ENCODE measurements around the gene VPS8. TPM values are rescaled to one million over a fixed set of nuclear protein-coding genes. Genes with fewer than 3 reads are reported as not detected.
A peak's percentile ranks its signal among the peaks of the same experiment; 100 is the strongest.

VPS8 gene
- total RNA-seq, 1 donor from 2014 or later: 75.9 TPM

- no peak for DNase-seq
Measured at GRCh38 chr3:184785890-184786279, 26.1 kb upstream of the VPS8 start.

GRCh38 chr3:184786280-184786941 lies 25.6 kb upstream of the VPS8 start:
- peak; percentile 21 for DNase-seq

- no peak for DNase-seq
Measured at GRCh38 chr3:184788751-184789150, 23.2 kb upstream of the VPS8 start.

- DNase-seq: no peak
Measured at GRCh38 chr3:184789314-184789998, 22.5 kb upstream of the VPS8 start.

DNA sequence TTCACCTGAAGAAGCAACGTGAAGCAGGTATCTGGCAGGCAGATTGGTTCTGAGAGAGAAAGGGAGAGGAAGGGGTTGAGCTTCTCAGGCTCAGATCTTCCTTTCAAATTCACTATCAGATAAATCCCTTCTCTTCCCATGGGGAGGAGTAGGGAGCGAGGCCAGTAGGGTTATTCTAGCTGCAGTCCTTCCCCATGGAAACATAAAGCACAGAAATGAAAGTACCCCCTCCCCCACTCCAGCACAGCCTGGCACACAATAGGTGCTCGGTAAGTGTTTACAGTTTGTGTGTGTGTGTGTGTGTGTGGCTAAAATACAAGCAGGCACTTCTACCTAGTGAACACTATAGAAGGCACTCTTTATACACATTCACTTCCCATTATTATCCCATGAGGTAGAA lies 20.8 kb upstream of the VPS8 start:
- DNase-seq: no peak

DNA sequence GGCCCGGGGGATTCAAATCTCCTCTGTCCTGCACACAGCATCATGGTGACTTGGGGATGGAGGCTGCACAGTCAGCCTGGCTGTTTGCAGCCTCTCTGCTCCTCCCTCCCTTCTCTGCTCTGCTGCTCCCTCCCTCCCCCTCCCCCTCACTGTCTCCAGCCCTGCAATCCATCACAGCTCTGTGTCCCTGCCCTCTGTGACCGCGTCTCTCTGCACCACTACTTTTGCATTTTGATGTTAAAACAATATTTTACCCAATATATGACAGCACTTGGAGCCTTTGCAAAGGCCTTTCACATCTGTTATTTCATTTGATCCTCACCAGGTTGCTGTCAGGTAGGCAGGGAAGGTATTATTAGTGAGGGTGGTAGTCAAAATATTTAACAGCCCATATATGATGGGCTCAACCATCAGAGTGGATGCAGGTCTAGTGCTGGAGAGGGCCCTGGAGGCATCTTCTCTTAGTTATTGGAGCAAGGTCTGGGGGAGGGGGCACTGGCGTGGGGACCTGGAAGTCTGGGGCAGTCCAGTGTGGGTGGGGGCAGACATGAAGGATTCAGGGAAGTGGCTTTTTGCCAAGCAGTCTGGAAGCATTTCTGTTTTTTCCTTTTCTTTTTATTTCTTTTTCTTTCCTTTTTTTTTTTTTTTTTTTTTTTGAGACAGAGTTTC lies 16.3 kb upstream of the VPS8 start:
- DNase-seq: no peak

- DNase-seq: no peak
Measured at GRCh38 chr3:184796551-184796950, 15.4 kb upstream of the VPS8 start.

DNA sequence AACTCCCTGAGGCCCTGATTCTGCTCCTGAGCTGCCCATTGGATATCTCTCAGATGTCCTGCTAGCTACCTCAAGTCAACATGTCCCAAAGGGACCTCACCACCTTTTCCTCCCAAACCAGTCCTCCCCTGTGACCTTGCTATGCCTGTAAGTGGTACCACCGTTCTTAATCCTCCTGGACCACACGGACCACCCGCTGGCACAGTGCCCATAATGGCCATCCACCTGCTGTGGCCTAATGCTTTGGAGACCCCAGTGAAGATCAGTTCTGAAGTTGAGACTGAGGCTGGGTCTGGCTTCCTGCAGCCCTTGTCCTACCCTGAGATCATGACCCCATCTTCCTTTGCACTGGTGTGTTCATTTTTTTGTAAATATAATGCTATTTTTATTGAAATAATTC lies 15.0 kb upstream of the VPS8 start:
- no peak for DNase-seq

GRCh38 chr3:184798120-184798519 lies 13.8 kb upstream of the VPS8 start:
- DNase-seq: no peak

DNA sequence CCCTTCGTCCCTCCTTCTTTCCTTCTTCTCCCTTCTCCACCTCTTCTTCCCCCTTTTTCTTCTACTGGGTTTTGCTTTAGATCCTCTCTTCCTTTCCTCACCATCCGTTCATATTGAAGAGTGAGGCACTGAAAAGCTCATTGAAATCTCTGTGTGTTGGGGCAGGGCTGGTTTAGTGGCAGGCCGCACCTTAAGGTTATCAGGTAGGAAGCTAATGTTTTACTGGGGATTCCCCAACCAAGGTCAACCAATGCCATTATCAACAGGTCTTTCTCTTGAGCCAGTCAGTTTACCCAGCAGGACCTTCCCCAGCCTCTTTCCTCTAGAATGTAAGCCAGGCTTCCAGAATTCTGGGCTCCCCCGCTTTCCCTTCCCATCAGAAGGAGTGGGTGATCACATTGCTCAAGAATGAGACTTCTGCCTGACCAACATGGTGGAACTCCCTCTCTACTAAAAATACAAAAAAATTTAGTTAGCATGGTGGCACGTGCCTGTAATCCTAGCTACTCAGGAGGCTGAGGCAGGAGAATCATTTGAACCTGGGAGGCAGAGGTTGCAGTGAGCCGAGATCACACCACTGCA lies 11.5 kb upstream of the VPS8 start:
- DNase-seq: no peak

DNA sequence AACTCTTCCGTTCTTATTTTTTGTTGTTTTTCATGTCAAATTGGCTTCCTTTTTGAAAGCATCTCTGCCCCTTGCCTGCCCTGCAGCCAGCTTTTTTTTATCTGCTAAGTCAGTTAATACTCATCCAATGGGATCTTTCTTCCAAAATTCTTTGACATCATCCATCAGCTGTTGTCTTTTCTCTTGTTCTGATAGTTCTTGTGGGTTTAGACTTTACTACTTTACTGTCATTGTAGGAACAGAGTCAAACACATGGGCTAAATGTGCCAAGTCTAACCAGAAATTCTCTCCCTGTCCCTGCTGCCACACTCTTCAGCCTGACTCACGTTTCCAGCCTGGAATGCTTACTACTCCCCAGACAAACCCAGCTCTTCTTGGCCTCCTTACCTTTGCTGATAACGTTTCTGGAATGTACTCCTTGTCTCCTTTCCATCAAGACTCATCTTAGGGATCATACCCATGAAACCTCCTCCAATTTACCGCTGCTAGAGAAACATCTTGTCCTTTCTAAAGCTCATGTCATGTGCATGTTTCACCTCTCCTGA lies 10.7 kb upstream of the VPS8 start:
- DNase-seq: no peak

- no peak for DNase-seq
Measured at GRCh38 chr3:184802150-184802549, 9.8 kb upstream of the VPS8 start.

GRCh38 chr3:184804801-184805200 lies 7.2 kb upstream of the VPS8 start:
- no peak for DNase-seq

- DNase-seq: peak; percentile 27
Measured at GRCh38 chr3:184805351-184806038, 6.5 kb upstream of the VPS8 start.

DNA sequence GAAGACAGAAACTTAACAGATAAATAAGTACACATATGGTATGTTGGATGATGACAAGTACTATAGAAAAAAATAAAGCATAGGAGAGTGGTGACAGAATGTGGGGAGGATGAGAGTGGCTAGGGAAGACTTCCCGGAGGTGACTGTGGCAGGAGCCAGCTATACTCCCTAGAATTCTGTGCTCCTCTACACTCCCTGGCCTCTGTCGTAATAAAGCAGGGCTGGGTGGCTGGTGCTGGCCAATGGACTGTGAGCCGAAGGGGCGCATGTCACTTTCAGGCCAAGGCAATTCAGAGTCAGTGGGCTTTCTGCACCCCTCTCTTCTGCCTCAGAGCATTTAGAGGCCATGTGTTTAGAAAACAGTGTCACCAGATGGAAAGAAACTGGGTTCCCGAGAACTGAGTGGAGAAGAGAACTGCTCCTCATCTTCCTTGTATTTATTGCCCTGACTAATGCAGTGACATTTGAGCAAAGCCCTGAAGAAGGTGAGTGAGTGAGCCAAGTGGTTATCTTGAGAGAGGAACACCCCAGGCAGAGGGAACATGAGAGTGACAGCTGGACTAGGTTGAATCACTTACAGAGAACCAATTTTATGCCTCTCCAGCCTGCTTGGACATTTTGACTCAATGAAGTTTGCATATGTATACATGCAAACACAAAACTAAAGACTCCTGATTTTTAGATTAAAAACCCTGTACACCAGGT lies 5.2 kb upstream of the VPS8 start:
- DNase-seq: no peak

DNA sequence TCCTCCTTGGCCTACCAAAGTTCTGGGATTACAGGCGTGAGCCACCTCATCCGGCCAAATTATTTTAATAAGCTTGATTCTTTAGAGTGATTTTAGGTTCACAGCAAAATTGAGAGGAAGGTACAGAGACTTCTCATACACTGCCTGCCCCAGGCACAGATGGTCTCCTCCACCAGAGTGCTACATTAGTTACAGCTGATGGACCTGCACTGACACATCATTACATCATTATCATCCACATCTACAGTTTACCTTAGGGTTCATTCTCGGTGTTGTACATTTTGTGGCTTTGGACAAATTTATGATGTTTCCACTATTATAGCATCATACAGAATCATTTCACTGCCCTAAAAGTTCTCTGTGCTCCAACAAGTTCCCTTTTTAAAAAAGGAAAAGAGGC lies 4.4 kb upstream of the VPS8 start:
- DNase-seq: no peak

DNA sequence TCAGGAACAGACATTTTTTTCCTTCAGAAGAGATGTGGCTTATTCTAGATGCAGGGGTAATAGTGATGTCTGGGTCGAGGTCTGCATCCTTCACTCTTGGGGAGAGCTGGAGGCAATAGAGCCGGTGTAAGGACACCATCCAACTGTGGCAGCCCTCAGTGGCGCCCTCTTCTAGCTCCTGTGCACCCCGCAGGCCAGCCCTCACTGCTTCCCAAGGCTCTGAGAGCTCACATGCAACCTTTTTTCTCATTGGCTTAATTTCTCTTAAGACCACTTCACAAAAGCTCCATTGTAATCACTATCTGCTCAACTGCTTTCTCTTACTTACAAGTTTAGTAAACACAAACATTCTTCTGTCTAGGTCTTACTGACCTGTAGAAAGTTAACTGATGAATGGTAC lies 3.9 kb upstream of the VPS8 start:
- no peak for DNase-seq

DNA sequence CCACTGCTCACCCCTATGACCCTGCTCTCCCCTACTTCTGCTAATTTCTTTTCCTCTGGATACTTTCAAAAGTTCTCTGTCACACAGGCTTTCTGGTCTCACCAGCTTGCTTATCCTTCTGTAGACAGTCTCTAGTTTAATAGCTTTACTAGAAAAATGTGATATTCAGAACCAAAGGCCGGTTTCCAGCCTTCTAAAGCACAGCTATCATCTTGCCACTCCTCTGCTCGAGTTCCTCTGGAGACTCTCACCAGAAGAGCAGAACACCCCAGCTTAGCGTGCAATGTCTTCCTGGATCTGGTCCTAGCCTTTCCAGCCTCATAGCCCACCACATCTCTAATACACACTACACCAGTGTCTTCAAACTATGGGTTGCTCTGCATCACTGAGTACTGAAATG lies 1.8 kb upstream of the VPS8 start:
- no peak for DNase-seq

DNA sequence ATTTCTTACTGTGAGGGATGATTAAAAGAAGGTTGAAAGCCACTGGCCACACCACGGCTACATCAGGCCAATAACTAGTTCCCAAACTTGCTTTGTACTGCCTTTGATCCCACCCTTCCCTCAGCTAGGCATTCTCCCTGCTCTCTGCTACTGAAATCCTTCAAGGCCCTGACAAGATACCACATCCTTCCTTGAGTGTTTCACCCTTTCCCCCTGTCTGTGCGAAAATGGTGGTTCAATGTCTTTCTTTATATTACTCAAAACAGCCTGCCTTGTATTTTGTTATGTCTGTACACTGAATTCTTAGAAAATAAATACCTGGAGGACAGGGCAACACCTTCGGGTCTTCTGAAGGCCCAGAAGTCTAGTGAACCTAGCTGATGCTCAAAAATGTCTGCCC lies 932 bp upstream of the VPS8 start:
- DNase-seq: no peak

DNA sequence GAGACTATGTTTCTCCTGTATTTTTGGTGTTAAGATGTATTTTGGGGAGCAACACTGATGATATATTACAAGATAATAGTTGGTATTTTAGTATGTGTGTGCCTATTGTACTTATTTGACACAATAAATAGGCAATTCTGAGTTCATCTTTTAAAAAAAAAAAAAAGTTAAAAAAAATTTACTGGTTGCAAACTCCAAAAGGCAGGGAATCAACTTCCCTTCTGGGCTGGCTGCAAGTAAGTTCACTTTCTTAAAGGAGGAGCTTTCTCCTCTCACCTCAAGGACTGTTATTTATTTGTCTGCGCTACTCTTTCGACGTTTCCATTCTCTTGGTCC lies 335 bp upstream of the VPS8 start:
- DNase-seq: no peak

DNA sequence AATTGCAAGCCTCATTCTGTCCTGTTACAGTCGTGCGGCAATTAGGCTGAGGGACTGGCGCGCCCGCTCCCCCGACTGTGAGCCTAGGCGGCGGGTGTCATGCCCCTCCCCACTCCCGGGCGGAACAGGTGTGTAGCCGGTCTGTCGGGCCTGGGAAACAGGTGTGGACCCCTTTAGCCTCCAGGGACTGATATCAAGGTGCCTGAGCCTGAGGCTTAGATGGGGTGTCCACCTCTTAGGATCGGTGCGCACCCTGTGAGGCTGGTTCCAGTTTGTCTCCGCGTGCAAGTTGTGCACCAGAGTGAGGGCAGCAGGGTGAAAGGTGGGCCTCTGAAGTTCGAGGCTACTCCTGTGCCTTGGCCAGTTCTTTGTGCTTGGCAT lies 686 bp downstream of the VPS8 start:
- peak; percentile 5 for DNase-seq

DNA sequence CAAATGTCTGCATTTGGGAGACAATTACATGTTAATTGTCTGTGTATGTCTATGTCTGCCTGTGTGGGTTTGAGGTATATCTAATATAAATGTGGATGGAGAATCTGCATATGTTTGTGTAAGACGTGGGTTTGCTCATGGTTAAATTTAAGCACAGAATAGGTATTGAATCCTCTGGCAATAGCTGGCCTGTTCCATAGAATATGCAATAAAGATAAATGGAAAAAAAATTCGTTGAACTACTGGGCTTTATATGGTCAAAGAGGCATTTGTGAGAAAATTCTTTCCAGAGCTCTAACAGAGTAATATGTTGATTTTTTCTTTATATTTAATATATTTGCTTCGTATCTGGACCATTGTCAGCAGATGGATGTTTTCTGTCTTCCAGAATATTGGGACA lies 1.4 kb downstream of the VPS8 start:
- no peak for DNase-seq
